GM13977 (cell line): ENCODE data around the gene RICTOR.
A peak's percentile ranks its signal among the peaks of the same experiment; 100 is the strongest.

Source experiments
- DNase-seq: peaks from one replicate; pipeline ENCODE4 v3.0.0; 2012; ENCODE audit warnings: low spot score
- in situ Hi-C: fragments of 300-500 bp; cut with MboI; formaldehyde crosslinking; loops from one replicate; pipeline ENCODE4 v1.12.0; 2022; ENCODE audit warnings: low sequenced_read_pairs, low pct_unique_long_range_greater_than_20kb, mixed read lengths, inconsistent platforms; ENCODE audit not compliant: unreplicated experiment
- TF ChIP-seq, protein P1 (sequence below): IDR thresholded peaks from 2 replicates; pipeline ENCODE4 v1.5.1; 2012; ENCODE audit warnings: mild to moderate bottlenecking, control low read depth; ENCODE audit not compliant: insufficient read depth; ENCODE audit errors: extremely low read depth, missing control alignments

The RICTOR gene

DNA sequence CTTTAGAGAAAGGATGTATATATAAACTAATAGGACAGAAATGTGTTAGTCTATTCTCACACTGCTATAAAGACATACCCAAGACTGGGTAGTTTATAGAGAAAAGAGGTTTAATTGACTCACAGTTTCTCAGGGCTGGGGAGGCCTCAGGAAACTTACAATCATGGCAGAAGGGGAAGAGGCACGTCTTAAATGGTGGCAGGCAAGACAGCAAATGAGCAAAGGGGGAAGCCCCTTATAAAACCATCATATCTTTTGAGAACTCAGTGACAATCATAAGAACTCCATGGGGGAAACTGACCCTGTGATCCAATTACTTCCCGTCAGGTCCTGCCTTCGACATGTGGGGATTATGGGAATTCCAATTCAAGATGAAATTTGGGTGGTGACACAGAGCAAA, 8.8 kb upstream of the RICTOR start:
- TF ChIP-seq, protein P1, sequence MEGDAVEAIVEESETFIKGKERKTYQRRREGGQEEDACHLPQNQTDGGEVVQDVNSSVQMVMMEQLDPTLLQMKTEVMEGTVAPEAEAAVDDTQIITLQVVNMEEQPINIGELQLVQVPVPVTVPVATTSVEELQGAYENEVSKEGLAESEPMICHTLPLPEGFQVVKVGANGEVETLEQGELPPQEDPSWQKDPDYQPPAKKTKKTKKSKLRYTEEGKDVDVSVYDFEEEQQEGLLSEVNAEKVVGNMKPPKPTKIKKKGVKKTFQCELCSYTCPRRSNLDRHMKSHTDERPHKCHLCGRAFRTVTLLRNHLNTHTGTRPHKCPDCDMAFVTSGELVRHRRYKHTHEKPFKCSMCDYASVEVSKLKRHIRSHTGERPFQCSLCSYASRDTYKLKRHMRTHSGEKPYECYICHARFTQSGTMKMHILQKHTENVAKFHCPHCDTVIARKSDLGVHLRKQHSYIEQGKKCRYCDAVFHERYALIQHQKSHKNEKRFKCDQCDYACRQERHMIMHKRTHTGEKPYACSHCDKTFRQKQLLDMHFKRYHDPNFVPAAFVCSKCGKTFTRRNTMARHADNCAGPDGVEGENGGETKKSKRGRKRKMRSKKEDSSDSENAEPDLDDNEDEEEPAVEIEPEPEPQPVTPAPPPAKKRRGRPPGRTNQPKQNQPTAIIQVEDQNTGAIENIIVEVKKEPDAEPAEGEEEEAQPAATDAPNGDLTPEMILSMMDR: no peak
- DNase-seq: no peak
- in situ Hi-C loops: no loop called here

DNA sequence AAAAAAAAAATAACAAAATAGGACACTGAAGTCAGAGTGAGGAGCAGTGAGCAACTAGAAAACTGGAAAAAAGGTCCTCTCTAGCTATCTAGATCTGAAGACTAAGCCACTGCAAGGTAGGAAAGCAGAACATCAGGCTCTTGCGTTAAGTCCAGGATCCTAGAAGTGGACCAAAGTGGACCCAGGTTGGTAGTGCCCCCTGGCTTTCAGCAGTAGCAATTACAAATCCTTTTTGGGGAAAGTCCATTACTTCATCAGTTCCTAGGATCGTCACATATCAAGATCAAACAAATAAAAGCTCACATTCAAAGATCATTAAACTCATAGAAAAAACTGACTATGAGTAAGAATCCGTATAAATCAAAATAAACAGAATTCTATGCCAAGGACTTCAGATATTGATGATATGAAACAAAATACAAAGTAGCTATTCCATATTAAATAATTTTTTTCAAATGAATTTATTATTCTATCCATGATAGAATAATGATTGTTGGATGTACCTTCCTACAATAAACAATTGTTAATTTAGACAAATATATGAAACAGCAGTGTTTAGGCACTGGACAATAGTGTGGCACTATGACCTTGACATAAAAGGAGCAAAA, 6.5 kb upstream of the RICTOR start:
- in situ Hi-C loops: no loop called here
- TF ChIP-seq, protein P1: peak; percentile 78
- DNase-seq: peak; percentile 42

DNA sequence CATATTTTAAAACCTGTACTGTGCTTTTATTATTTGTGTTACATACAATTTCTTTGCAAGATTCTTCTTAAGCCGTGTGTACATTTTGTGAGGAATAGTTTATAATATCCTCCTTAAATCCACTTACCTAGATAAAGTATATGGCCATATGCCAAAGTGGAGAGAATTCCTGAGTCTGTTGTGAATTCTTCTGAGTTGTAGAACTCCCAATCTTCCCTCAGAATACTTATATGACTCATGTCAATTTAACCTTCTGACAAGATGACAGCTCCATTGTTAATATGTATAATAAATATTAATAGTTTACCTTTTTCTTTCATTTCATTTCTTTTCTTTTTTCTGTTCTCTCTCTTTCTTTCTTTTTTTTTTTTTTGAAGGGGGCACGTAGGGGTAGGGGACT, 6.0 kb upstream of the RICTOR start:
- DNase-seq: no peak
- in situ Hi-C loops: no loop called here

DNA sequence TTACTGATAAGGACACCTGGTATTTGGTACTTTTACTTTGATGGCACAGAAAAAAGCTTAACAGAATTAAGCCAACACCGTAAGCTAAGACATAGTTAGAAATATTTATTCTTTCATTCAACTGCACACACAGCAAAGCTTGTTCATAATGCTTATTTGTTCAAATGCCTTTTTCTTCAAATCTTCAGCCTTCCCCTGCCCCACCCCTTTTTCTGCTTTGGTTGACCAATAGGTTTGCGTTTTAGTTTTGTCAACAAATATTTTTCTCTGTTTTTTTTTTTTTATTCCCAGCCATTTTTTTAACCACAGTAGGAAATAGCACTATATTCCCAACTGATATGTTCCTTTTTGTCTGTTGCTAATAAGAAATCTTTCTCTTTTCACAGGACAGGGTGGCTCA, 4.9 kb upstream of the RICTOR start:
- no peak for DNase-seq
- TF ChIP-seq, protein P1: no peak
- in situ Hi-C loops: no loop called here

More for the DNA sequence above, 6.0 kb upstream of the RICTOR start:
- TF ChIP-seq, protein P1: no peak

DNA sequence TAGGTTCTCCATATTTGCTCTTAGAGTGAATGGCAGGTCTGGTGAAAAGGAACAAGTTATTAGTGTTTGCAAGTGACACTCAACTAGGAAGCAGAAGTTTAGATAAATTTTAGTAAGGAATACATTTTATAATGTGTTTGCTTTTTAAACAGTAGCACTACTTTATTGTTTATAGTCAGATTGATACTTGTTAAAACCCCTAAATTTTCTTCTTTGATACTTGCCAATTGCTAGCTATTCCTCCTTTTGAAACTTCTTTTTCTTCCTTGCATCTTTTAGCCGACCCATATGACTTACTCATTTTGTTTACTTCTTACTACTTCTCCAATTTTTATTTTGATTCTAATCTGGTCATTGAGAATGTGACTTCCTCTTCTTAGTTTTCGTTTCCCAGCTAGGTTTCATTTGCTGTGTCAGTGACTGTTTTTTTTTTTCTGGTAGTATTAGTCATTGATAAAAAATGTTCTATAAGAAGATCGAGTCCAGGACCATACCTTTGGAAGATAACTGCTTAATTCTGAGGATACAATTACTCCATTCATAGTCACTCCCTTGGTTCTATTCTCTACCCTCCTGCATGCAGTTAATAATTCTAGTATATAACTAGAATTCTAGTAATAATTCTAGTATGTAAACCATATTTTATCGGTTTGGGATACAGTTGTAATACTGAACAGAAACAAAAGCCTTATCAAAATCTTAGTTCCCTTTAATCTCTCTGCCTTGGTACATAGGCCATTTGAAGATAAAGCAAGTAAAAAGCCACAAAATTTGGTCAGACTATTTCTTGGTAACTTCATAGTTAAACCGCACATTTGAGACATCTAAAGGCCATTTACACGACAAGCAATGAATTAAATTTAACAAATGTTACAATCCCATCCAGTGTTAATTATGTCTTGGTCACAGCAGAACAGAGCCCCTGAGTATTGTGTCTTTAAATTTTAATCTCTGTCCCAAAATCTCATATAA, 2.8 kb upstream of the RICTOR start:
- peak; percentile 59 for DNase-seq
- TF ChIP-seq, protein P1: no peak
- in situ Hi-C loops: no loop called here

DNA sequence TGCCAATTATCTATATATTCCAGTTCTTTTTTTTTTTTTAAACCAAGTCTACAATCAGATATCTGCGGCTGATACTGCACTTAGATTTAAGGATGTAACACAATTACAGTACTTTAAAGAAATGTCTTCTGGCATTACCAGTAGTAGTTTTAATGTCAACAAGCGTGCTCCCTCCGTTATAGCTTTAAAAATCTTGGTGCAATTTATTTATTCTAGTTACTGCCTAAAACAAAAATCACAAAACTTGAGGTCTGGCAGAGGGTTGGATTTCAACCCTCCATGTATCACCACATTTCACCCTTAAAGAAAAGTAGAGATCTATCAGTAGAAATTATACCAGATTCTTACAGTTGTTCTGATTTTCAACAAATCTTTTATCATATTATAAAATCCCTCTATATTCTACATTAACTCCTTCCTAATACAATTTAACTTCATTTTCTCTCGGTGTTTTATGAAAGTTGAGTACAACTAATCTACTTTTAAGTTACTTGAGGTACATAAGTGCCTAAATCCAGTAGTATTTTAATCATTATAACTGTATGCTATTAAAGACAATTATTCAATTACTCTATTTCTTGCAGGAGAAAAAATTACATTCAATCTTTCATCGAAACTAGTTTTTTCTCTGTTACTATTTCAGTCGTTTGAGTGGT, 2.0 kb upstream of the RICTOR start:
- in situ Hi-C loops: no loop called here
- TF ChIP-seq, protein P1: no peak
- no peak for DNase-seq
